Mucosa of descending colon (tissue), 3 donors: ENCODE results near the gene PAPLN. TPM values are rescaled to one million over a fixed set of nuclear protein-coding genes. Genes with fewer than 3 reads are reported as not detected.

ENCODE experiments used
- ATAC-seq: fragments of 200-7000 bp; cut with Tn5 transposase; one replicate; pipeline ENCODE4 v1.9.1; 2020; ENCODE audit warnings: mild to moderate bottlenecking, moderate library complexity
- DNase-seq, 3 donors: peaks; one replicate each; pipeline ENCODE4 v3.0.0-alpha.2; 2020
- H3K36me3 ChIP-seq: fragments of 200-600 bp; one replicate; pipeline ENCODE4 v1.8.0; 2021; ENCODE audit warnings: low read depth, mild to moderate bottlenecking
- H3K4me1 ChIP-seq: fragments of 200-600 bp; one replicate; pipeline ENCODE4 v1.8.0; 2021; ENCODE audit warnings: low read depth, mild to moderate bottlenecking
- H3K4me3 ChIP-seq: fragments of 200-600 bp; one replicate; pipeline ENCODE4 v1.8.0; 2021; ENCODE audit warnings: mild to moderate bottlenecking
- H3K9me3 ChIP-seq: fragments of 200-600 bp; one replicate; pipeline ENCODE4 v1.8.0; 2021; ENCODE audit warnings: mild to moderate bottlenecking
- CTCF ChIP-seq: fragments of 200-600 bp; IDR thresholded peaks from one replicate; pipeline ENCODE4 v1.8.0; 2022; ENCODE audit warnings: antibody characterized with exemption, mild to moderate bottlenecking
- intact Hi-C, 2 donors: fragments of 100-400 bp; cut with DNase I in 1 of 2; cut with micrococcal nuclease in 1 of 2; formaldehyde crosslinking; loops; one replicate each; pipeline versions ENCODE4 v1.11.0 to v1.11.1; 2022; cut with DNase I, micrococcal nuclease
- total RNA-seq, 3 donors: library from RNA; stranded (reverse); fragmentation: NEBNext Ultra II Directional in 2 of 3; extraction: Animal tissue kit (Norgen Biotek cat#: 25700) in 2 of 3; gene quantifications; one replicate each; pipeline versions ENCODE4 v1.2.1 to v1.2.4, GENCODE V29; 2021 to 2023
- donor health status: DM: no; HTN: no; CAD: no; lungs with moderate emphysema.
- donor health status: DM: no; HTN: no; CAD: no.
- donor health status: DM: no; HTN: yes; CAD: no.

PAPLN gene
- total RNA-seq, 3 donors from 2014 or later = 4.9 to 22.5 (median 5.6) TPM

- Histone ChIP-seq H3K9me3 (no peaks in the 10 kb centered on the region), H3K4me1 (no peaks in the 10 kb centered on the region), H3K36me3 (peaks cover 5% of the 10 kb centered on the region), H3K4me3 (no peak overlapping the region)
- intact Hi-C loops = no loop called here
- no peak for TF ChIP-seq CTCF
- DNase-seq (no peak), ATAC-seq (no peak)
Measured at GRCh38 chr14:73221945-73222344, 15.4 kb upstream of the PAPLN start.

- ATAC-seq (peak; percentile 46), DNase-seq (no peak)
- H3K36me3 ChIP-seq = peaks cover 2% of the 10 kb centered on the region
- intact Hi-C loops = no loop called here
- H3K4me1 ChIP-seq = no peaks in the 10 kb centered on the region
- no peak overlapping the region for H3K4me3 ChIP-seq
- TF ChIP-seq CTCF = no peak
- no peaks in the 10 kb centered on the region for H3K9me3 ChIP-seq
Measured at GRCh38 chr14:73223049-73223448, 14.3 kb upstream of the PAPLN start.

- no peaks in the 10 kb centered on the region for H3K9me3 ChIP-seq
- H3K36me3 ChIP-seq = no peaks in the 10 kb centered on the region
- no peak for ATAC-seq
- intact Hi-C loops = no loop called here
- no peaks in the 10 kb centered on the region for H3K4me1 ChIP-seq
- TF ChIP-seq CTCF = no peak
- no peak for DNase-seq
- H3K4me3 ChIP-seq = no peak overlapping the region
Measured at GRCh38 chr14:73225496-73225895, 11.8 kb upstream of the PAPLN start.

GRCh38 chr14:73227812-73228781 is 9.2 kb upstream of the PAPLN start:
- ATAC-seq = peak; percentile 28
- no peak for DNase-seq

GRCh38 chr14:73230051-73230450 is 7.3 kb upstream of the PAPLN start:
- DNase-seq (no peak), ATAC-seq (no peak)
- intact Hi-C loops = no loop called here

More at GRCh38 chr14:73227812-73228781, 9.2 kb upstream of the PAPLN start:
- intact Hi-C loops = no loop called here
- H3K4me3 ChIP-seq = no peak overlapping the region
- no peaks in the 10 kb centered on the region for H3K4me1 ChIP-seq
- H3K9me3 ChIP-seq = no peaks in the 10 kb centered on the region
- no peaks in the 10 kb centered on the region for H3K36me3 ChIP-seq
- no peak for TF ChIP-seq CTCF

More at GRCh38 chr14:73230051-73230450, 7.3 kb upstream of the PAPLN start:
- H3K4me3 ChIP-seq = no peak overlapping the region
- no peaks in the 10 kb centered on the region for H3K36me3 ChIP-seq
- no peaks in the 10 kb centered on the region for H3K4me1 ChIP-seq
- TF ChIP-seq CTCF = no peak
- no peaks in the 10 kb centered on the region for H3K9me3 ChIP-seq
